Measurements from ENCODE around the gene APOBEC3G.

The APOBEC3G gene

DNA sequence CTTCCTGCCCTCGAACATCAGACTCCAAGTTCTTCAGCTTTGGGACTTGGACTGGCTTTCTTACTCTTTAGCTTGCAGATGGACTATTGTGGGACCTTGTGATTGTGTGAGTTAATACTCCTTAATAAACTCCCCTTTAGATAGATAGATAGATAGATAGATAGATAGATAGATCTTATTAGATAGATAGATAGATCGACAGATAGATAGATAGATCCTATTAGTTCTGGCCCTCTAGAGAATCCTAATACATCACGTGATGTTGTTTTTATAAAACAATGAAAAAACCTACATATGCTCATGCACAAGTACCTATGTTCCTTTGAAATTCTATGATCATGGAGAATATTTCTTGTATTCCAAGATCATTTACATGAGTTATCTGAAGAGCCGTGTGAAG, 43.9 kb downstream of the APOBEC3G start:
- DNase-seq (ENCODE audit: low read depth, low spot score) = no peak

GRCh38 chr22:39122772-39123470, 45.8 kb downstream of the APOBEC3G start:
- no peak for DNase-seq (ENCODE audit: low read depth, low spot score)

DNA sequence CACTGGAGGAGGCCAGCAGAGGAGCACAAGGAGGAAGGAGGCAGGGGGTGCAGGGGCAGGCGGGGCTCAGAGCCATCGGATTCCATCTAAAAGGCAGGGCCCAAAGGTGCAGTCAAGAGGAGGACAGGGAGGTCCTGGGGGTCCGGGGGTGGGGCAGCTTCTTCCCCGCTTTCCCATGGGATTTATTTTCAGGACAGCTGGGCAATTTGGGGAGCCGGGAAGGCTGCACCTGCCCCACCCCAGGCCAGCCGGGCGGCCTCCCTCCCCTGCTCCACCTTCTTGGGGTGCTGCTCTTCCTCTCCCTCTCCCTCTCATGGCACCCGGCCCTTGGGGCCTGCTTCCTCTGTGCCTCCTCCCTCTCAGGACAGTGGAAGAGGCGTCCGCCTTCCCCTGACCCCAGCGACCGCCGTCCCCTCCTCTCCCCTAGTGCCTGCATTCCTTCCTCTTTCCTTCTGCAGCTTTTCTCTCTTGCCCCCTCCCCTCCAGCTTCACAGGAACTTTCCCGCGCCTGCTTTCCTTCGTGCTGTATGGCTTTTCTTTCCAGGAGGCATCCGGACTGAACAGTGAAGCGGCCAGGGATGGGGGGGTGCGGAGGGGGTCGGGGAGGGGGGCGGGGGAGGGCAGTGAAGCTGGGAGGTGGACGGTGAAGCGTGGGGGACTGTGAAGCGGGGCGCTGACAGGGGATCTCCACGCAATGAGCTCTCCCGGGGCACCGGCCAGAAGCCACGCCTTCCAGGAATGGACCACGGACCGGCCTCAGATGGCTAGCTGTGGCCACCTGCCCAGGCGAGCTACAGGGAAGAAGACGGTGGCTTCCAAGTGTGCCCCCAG, 46.9 kb downstream of the APOBEC3G start:
- no peak for DNase-seq (ENCODE audit: low read depth, low spot score)

DNA sequence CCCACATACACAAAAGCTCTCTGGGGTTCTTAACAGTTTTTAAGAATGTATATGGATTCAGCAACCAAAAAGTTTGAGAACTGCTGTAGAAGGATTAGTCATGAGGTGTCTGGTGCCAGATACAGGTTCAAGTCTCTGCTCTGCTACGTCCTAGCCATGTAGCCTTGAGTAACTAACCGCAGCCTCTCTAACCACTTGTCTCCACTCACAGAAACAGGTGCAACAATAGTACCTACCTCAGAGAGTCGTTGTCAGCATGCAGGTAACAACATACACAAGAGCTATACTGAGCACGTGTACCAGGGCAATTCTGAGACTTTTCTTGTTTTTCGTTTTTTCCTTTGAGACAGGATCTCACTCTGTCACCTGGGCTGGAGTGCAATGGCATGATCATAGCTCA, 48.5 kb downstream of the APOBEC3G start:
- no peak for DNase-seq (ENCODE audit: low read depth, low spot score)

DNA sequence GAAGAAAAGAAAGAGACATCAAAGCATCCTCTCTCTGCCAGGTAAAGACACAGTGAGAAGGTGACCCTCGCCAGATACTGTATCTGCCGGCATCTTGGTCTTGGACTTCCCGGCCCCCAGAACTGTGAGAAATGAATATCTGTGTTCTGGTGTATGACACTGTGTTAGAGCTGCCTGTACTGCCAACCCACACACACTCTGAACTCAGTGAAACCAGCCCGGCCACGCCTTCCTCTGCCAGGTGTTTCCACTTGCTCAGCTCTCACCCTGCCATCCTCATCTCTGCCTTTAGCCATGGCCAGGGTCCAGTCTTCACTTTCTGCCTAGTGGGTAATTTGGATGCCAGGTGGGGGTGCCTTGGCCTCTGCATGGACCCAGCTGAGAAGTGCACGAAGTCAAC, 51.4 kb downstream of the APOBEC3G start:
- DNase-seq (ENCODE audit: low read depth, low spot score) = no peak

DNA sequence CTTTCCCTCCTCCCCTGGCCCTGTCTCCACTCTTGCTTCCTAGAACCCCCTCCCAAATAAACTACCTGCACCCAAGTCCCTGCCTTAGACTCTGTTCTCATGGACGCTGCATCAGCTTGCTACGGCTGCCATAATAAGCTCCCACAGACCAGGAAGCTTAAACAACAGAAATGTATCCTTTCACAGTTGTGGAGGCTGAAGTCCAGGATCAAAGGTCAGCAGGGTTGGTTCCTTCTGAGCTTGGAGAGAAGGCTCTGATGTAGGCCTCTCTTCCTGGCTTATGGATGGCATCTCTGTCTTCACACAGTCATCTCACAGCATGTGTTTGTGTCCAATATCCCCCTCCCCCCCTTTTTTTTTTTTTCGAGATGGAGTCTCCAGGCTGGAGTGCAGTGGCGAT, 52.0 kb downstream of the APOBEC3G start:
- DNase-seq (ENCODE audit: low read depth, low spot score) = no peak

DNA sequence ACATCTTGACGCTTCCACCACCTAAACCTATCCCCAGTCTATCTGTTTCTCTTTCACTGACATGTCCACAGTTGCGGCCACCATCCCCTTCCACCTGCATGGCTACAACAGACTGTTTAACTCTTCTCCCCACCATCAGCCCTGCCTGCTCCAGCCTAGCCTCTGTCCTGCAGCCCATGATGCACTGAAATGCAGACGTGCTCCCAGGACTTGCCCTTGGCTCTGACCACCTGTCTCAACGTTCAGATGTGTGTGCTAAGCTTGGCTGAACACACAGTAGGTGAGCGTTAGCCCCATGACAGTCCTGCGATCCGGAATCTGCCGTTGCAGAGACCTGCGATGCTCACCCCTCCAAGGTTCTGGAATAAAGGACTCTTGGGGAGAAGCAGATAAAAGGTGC, 52.7 kb downstream of the APOBEC3G start:
- DNase-seq (ENCODE audit: low read depth, low spot score) = no peak

DNA sequence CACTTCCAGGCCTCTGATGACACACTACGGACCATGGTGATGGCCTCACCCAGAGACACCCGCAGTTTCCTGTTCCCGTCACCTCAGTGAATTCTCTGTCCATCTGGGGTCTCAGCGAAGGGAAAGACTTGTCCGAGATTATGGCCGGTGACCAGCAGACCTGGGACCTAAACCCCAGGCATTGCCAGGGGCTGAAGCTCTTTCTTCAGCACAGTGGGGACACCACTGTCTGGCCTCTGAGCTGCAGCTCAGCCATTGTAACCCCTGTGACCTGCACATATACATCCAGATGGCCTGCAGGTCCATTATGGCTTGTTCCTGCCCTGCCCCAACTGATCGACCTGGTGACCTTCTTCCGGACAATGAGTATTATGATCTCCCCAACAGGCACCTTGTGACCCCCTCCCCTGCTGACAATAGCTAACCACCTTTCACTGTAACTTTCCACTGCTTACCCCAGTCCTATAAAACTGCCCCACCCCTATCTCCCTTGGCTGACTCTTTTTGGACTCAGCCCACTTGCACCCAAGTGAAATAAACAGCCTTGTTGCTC, 53.2 kb downstream of the APOBEC3G start:
- no peak for DNase-seq (ENCODE audit: low read depth, low spot score)

DNA sequence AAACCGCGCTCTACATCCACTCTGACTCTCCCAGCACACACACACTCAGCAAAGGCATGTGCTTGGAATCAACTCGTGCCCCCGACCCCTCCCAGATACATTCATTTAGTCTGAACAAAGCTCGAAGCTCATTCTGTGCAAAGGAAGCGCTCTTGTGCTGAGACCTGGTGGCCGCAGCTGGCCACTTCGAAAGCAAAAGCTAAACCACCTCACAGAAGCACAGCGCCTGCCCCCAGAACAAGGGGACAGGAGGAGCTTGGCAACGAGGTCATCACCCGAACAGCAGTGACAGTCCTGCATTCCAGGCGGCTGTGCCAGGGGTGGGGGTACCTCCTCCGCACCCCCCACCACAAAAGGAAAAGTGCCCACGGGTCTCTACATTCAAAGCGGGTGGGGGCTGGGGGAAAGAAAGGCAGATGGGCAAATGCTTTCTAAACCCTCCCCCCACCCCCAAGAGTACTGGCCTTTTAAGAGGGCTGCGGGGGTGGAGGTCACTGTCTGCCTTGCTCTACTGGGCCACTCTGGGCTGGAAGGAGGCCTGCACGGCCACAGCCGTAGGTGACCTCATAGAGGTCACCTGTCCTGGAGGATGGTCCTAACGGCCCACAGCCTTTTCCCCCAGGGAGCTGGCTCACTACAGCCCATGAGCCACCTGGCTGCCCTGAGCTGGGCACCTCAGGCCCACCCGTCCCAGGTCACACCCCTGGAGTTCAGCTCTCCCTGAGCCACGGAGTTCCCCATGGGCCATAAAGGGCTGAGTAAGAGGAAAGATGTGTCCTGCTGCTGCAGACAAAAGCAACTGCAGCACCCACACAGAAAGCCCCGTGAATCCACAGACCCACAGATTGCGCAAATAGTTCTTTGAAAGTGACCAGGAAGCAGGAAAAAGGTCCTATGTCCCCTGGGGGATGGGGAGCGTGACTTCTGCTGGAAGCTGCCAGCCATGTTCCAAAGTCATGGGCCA, 54.1 kb downstream of the APOBEC3G start:
- no peak for DNase-seq (ENCODE audit: low read depth, low spot score)

DNA sequence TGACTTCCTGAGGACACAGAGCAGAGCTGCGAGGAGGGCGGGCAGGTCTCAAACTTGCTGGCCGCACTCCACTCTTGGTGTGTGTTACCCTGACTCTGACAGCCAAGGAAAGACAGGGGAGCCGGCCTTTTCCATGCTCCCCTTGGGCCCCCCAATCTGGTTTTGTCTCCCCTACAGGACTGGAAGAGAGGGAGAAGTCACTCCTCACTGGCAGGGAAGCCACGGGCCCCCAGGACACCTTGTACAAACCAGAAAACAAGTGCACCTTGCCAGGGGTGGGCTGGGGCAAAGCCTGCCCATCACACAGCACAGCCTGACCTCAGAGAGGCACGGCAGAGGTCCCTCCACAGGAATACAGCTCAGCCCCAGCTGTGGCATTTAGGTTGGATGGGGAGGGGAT, 55.2 kb downstream of the APOBEC3G start:
- no peak for DNase-seq (ENCODE audit: low read depth, low spot score)

- no peak for DNase-seq (ENCODE audit: low read depth, low spot score)
These were observed 55.9 kb downstream of the APOBEC3G start for GRCh38 chr22:39132871-39133524.

DNA sequence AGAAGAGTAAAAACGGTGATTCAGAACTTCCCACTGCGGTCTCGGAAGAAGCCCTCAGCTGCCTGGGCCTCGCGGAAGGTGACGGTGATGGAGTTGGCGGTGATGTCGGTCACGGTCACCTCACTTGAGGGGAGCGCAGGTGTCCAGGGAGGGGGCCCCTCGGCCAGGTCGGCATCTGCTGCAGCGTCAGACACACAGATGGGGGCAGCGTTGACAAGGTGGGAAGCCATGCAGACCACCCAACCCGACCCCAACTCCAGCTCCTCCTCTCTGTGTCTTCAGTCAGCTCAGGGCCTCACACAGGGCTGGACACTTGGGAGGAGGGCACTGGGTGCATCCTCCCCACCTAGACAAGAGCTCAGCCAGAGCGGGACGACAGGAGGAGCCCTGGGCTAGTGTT, 56.8 kb downstream of the APOBEC3G start:
- DNase-seq (ENCODE audit: low read depth, low spot score) = no peak

- no peak for DNase-seq (ENCODE audit: low read depth, low spot score)
These were observed 57.5 kb downstream of the APOBEC3G start for GRCh38 chr22:39134366-39135091.

- DNase-seq (ENCODE audit: low read depth, low spot score) = peak; percentile 27
These were observed 58.2 kb downstream of the APOBEC3G start for GRCh38 chr22:39135092-39135896.

DNA sequence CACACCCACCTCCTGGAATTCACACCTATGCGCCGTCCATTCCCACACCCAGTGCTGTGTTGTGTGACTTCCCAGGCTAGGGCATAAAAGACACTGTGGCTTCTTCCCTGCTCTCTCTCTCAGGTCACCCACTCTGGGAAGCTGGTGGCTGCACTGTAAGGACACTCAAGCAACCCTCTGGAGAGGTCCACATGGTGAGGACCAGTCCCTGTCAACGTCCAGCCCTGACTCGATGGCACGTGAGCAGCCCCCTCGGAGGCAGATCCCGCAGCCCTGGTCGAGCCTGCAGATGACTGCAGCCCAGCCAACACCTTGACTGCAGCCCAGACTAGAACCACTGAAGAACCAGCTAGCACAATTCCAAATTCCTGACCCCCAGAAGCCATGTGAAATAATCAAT, 59.2 kb downstream of the APOBEC3G start:
- no peak for DNase-seq (ENCODE audit: low read depth, low spot score)

All from activated naive CD8-positive, alpha-beta T cell treated with anti-CD3 and anti-CD28 coated beads, Interleukin-2, amount 50 U/mL, for 16 hours (primary cell).